ENCODE data around the gene GGTLC1.
A peak's percentile ranks its signal among the peaks of the same experiment; 100 is the strongest.

Gene GGTLC1

DNA sequence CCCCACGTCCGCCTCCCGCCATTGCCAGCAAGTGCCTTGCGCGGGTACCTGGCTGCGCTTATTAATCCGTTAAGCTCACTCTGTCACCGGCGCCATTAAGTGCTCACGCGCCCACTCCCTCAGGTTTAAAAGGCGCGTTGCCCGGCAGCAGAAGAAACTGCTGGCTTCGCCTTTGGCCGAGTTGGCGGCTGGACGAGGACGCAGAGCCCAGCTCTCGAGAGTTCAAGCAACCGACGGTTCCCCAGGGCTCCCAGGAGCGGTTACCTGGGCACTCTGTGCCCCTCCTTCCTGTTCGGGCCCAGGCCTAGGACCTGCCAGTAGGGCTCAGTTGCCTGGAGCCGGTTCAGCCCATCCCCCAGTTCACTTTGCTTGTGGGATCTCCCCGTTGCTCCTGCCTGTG, at the start of gene GGTLC1:
Gene GGTLC1 (minus strand): TSS at position 219 of the 400 bp plus-strand sequence. CDS start 2,168 bp downstream, outside the sequence.
- H3K9ac ChIP-seq (ENCODE audit: low read length), result no peak within 1 kb of the TSS
- no peak for DNase-seq (ENCODE audit: low read depth)
- no peak within 1 kb of the TSS for H3K4me3 ChIP-seq (ENCODE audit: low read length)
- H3K4me1 ChIP-seq (ENCODE audit: control insufficient read depth, insufficient read depth, low read length), result no peaks in the 10 kb centered on the region
- no peaks in the 10 kb centered on the region for H3K36me3 ChIP-seq (ENCODE audit: control insufficient read depth, insufficient read depth, low read length, severe bottlenecking)
- no peaks in the 10 kb centered on the region for H3K9me3 ChIP-seq (ENCODE audit: control insufficient read depth, low read length)
- H3K27me3 ChIP-seq (replicated peaks; ENCODE audit: control insufficient read depth, insufficient read depth, low read length), result no peaks in the 10 kb centered on the region

DNA sequence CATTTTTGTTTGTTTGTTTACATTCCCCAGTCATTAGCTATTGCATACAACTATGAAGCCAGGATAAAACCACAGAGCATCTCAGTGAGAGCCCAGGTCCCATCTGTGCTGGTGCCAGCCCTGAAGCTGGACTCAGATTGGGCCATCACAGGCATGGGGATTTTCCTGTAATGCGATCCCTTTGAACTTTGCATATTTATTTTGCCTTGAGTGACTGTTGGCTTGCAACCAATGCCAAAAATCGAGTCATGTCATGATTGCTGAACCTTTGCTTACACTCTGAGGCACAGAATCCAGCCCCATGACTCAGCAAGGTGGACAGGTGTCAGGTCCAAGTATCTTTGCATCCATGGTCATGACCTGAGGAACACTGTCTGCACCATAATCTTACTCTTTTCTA, 46.2 kb upstream of the GGTLC1 start:
- Histone ChIP-seq H3K4me3 (ENCODE audit: low read length) (no peak overlapping the region), H3K9me3 (ENCODE audit: control insufficient read depth, low read length) (no peaks in the 10 kb centered on the region), H3K36me3 (ENCODE audit: control insufficient read depth, insufficient read depth, low read length, severe bottlenecking) (no peaks in the 10 kb centered on the region), H3K27me3 (replicated peaks; ENCODE audit: control insufficient read depth, insufficient read depth, low read length) (peaks cover 15% of the 10 kb centered on the region), H3K9ac (ENCODE audit: low read length) (no peak overlapping the region), H3K4me1 (ENCODE audit: control insufficient read depth, insufficient read depth, low read length) (no peaks in the 10 kb centered on the region)
- peak; percentile 65 for DNase-seq (ENCODE audit: low read depth)

GRCh38 chr20:24033565-24033964, 45.0 kb upstream of the GGTLC1 start:
- Histone ChIP-seq H3K9ac (ENCODE audit: low read length) (no peak overlapping the region), H3K4me1 (ENCODE audit: control insufficient read depth, insufficient read depth, low read length) (no peaks in the 10 kb centered on the region), H3K4me3 (ENCODE audit: low read length) (no peak overlapping the region), H3K36me3 (ENCODE audit: control insufficient read depth, insufficient read depth, low read length, severe bottlenecking) (no peaks in the 10 kb centered on the region), H3K27me3 (replicated peaks; ENCODE audit: control insufficient read depth, insufficient read depth, low read length) (peaks cover 7% of the 10 kb centered on the region), H3K9me3 (ENCODE audit: control insufficient read depth, low read length) (no peaks in the 10 kb centered on the region)
- no peak for DNase-seq (ENCODE audit: low read depth)

DNA sequence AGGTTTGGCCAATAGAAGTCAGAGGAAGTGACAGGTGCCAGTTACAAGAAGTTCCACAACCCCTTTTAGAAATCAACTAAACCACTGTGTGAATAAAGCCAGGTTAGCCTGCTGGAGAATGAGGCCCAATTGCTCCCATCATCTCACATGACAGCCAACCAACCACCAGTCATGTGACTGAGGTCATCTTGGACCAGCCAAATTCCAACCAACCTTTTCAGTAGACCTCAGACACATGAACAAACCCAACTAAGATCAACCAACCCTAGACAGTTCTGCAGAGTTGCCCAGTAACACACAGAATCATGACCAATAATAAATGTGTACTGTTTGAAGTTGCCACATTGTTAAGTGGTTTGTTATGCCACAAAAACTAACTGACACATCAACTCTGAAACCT, 44.6 kb upstream of the GGTLC1 start:
- H3K36me3 ChIP-seq (ENCODE audit: control insufficient read depth, insufficient read depth, low read length, severe bottlenecking), result no peaks in the 10 kb centered on the region
- no peaks in the 10 kb centered on the region for H3K9me3 ChIP-seq (ENCODE audit: control insufficient read depth, low read length)
- H3K9ac ChIP-seq (ENCODE audit: low read length), result no peak overlapping the region
- H3K27me3 ChIP-seq (replicated peaks; ENCODE audit: control insufficient read depth, insufficient read depth, low read length), result peaks cover 7% of the 10 kb centered on the region
- no peaks in the 10 kb centered on the region for H3K4me1 ChIP-seq (ENCODE audit: control insufficient read depth, insufficient read depth, low read length)
- no peak for DNase-seq (ENCODE audit: low read depth)
- no peak overlapping the region for H3K4me3 ChIP-seq (ENCODE audit: low read length)

GRCh38 chr20:24032400-24032898, 43.9 kb upstream of the GGTLC1 start:
- no peaks in the 10 kb centered on the region for H3K4me1 ChIP-seq (ENCODE audit: control insufficient read depth, insufficient read depth, low read length)
- H3K9ac ChIP-seq (ENCODE audit: low read length), result no peak overlapping the region
- H3K4me3 ChIP-seq (ENCODE audit: low read length), result no peak overlapping the region
- no peaks in the 10 kb centered on the region for H3K9me3 ChIP-seq (ENCODE audit: control insufficient read depth, low read length)
- peaks cover 7% of the 10 kb centered on the region for H3K27me3 ChIP-seq (replicated peaks; ENCODE audit: control insufficient read depth, insufficient read depth, low read length)
- H3K36me3 ChIP-seq (ENCODE audit: control insufficient read depth, insufficient read depth, low read length, severe bottlenecking), result no peaks in the 10 kb centered on the region
- DNase-seq (ENCODE audit: low read depth), result no peak

- H3K4me3 ChIP-seq (ENCODE audit: low read length), result no peak overlapping the region
- H3K4me1 ChIP-seq (ENCODE audit: control insufficient read depth, insufficient read depth, low read length), result no peaks in the 10 kb centered on the region
- no peak overlapping the region for H3K9ac ChIP-seq (ENCODE audit: low read length)
- H3K36me3 ChIP-seq (ENCODE audit: control insufficient read depth, insufficient read depth, low read length, severe bottlenecking), result no peaks in the 10 kb centered on the region
- peaks cover 11% of the 10 kb centered on the region for H3K27me3 ChIP-seq (replicated peaks; ENCODE audit: control insufficient read depth, insufficient read depth, low read length)
- DNase-seq (ENCODE audit: low read depth), result no peak
- no peaks in the 10 kb centered on the region for H3K9me3 ChIP-seq (ENCODE audit: control insufficient read depth, low read length)
Measured at GRCh38 chr20:24027229-24027628, 38.6 kb upstream of the GGTLC1 start.

DNA sequence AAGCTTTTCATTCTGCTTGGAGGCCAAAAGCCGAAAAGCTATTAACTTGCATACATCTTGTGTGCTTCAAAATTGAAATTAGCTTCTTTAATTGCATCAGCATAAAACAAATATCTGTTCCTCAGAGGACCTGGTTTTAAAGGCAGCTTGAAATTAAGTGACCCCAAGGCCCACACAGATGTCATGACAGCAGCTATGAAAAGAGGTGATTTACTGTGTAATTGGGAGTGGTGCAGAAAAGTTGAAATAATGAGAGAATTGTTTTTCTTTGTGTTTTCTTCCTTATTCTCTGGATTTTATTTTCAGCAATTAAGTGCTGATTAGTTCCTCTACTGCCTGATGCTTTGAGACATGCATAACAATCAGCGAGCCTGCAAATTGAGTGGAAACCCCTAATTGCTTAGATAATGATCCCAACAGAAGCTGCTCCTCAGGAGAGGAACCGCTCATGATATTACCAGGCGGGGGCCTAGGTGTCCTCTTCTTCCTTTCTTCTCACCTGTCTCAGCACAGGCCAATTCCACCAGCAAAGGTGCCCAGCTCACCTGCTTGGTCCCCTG, 34.1 kb upstream of the GGTLC1 start:
- Histone ChIP-seq H3K9me3 (ENCODE audit: control insufficient read depth, low read length) (no peaks in the 10 kb centered on the region), H3K4me3 (ENCODE audit: low read length) (no peak overlapping the region)
- no peak for DNase-seq (ENCODE audit: low read depth)

GRCh38 chr20:24018796-24019195, 30.2 kb upstream of the GGTLC1 start:
- DNase-seq (ENCODE audit: low read depth), result peak; percentile 2
- no peaks in the 10 kb centered on the region for H3K4me1 ChIP-seq (ENCODE audit: control insufficient read depth, insufficient read depth, low read length)

More for the DNA sequence above, 34.1 kb upstream of the GGTLC1 start:
- Histone ChIP-seq H3K27me3 (replicated peaks; ENCODE audit: control insufficient read depth, insufficient read depth, low read length) (peaks cover 5% of the 10 kb centered on the region), H3K4me1 (ENCODE audit: control insufficient read depth, insufficient read depth, low read length) (no peaks in the 10 kb centered on the region), H3K36me3 (ENCODE audit: control insufficient read depth, insufficient read depth, low read length, severe bottlenecking) (no peaks in the 10 kb centered on the region), H3K9ac (ENCODE audit: low read length) (no peak overlapping the region)

GRCh38 chr20:24017458-24017755, 28.8 kb upstream of the GGTLC1 start:
- H3K9me3 ChIP-seq (ENCODE audit: control insufficient read depth, low read length), result no peaks in the 10 kb centered on the region
- H3K27me3 ChIP-seq (replicated peaks; ENCODE audit: control insufficient read depth, insufficient read depth, low read length), result peaks cover 38% of the 10 kb centered on the region
- no peak for DNase-seq (ENCODE audit: low read depth)
- no peak overlapping the region for H3K9ac ChIP-seq (ENCODE audit: low read length)
- no peak overlapping the region for H3K4me3 ChIP-seq (ENCODE audit: low read length)
- no peaks in the 10 kb centered on the region for H3K4me1 ChIP-seq (ENCODE audit: control insufficient read depth, insufficient read depth, low read length)
- no peaks in the 10 kb centered on the region for H3K36me3 ChIP-seq (ENCODE audit: control insufficient read depth, insufficient read depth, low read length, severe bottlenecking)

More at GRCh38 chr20:24018796-24019195, 30.2 kb upstream of the GGTLC1 start:
- Histone ChIP-seq H3K36me3 (ENCODE audit: control insufficient read depth, insufficient read depth, low read length, severe bottlenecking) (no peaks in the 10 kb centered on the region), H3K9me3 (ENCODE audit: control insufficient read depth, low read length) (no peaks in the 10 kb centered on the region), H3K4me3 (ENCODE audit: low read length) (no peak overlapping the region), H3K9ac (ENCODE audit: low read length) (no peak overlapping the region), H3K27me3 (replicated peaks; ENCODE audit: control insufficient read depth, insufficient read depth, low read length) (peaks cover 34% of the 10 kb centered on the region)

DNA sequence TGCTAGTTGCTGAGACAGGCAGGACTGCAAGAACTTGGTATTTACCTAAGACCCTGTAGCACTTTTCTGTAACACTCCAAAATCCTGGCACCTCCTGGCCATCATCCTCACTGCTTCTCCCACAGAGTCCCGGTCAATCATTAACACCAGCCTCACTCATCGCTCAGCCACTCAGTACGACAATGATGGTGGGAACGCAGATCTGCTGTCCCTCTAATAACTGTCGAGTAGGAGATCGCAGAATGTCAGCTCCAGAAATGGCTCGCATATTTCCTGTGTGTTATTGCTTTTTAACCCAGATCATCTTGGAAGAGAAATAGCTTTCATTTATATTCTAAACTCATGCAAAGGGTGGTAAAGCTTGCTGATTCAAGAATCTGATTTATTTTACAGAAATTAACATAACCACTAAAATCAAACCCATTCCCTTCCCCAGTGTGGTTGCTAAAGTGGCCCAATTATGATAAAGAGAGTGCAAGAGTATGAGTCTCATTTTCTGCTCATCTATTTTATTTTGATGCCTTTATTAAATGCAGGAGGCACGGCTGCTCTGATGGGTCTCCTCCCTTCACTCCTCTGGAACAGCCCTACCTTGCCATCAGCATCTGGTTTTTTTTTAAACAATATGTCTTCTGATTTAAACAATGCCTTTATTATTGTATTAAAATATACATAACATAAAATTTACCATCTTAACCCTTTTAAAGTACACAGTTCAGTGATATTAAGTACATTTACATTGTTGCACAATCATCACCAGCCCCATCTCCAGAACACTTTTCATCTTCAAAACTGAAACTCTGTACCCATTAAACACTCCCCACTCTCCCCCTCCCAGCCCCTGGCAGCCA, 28.3 kb upstream of the GGTLC1 start:
- no peaks in the 10 kb centered on the region for H3K4me1 ChIP-seq (ENCODE audit: control insufficient read depth, insufficient read depth, low read length)
- DNase-seq (ENCODE audit: low read depth), result no peak

DNA sequence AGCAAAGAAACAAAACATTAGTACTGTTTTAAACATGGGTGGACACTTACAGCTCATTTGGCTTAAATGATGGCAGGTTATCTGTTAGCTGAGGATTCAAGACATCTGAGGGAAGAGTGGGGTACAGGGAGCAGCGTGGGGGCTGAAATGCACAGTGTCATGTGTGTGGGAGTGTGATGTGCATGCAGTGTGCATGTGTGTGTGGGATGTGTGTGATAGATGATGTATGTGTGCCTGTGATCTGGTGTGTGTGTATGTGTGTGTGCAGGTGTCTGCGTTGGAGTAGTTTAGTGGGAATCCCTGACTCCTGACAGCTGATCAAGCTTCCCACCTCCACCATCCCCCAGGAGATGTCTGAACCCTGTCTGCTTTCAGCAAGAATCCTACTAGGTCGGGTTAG, 25.4 kb upstream of the GGTLC1 start:
- no peak overlapping the region for H3K4me3 ChIP-seq (ENCODE audit: low read length)
- H3K9ac ChIP-seq (ENCODE audit: low read length), result no peak overlapping the region
- H3K4me1 ChIP-seq (ENCODE audit: control insufficient read depth, insufficient read depth, low read length), result no peaks in the 10 kb centered on the region
- peaks cover 3% of the 10 kb centered on the region for H3K9me3 ChIP-seq (ENCODE audit: control insufficient read depth, low read length)
- peaks cover 60% of the 10 kb centered on the region for H3K27me3 ChIP-seq (replicated peaks; ENCODE audit: control insufficient read depth, insufficient read depth, low read length)
- no peaks in the 10 kb centered on the region for H3K36me3 ChIP-seq (ENCODE audit: control insufficient read depth, insufficient read depth, low read length, severe bottlenecking)
- DNase-seq (ENCODE audit: low read depth), result no peak

More for the DNA sequence above, 28.3 kb upstream of the GGTLC1 start:
- Histone ChIP-seq H3K9ac (ENCODE audit: low read length) (no peak overlapping the region), H3K4me3 (ENCODE audit: low read length) (no peak overlapping the region), H3K36me3 (ENCODE audit: control insufficient read depth, insufficient read depth, low read length, severe bottlenecking) (no peaks in the 10 kb centered on the region), H3K9me3 (ENCODE audit: control insufficient read depth, low read length) (no peaks in the 10 kb centered on the region), H3K27me3 (replicated peaks; ENCODE audit: control insufficient read depth, insufficient read depth, low read length) (peaks cover 43% of the 10 kb centered on the region)
